K562 (cell line): Measurements from ENCODE around the gene SEC23B. TPM values are rescaled to one million over a fixed set of nuclear protein-coding genes. Genes with fewer than 3 reads are reported as not detected.
A peak's percentile ranks its signal among the peaks of the same experiment; 100 is the strongest.

Experiments
- CBFB ChIP-seq: sonication (generic); formaldehyde crosslinking; IDR thresholded peaks from 2 replicates; pipeline ENCODE4 v1.4.0; 2020; ENCODE audit warnings: mild to moderate bottlenecking, missing genetic modification reagents
- HDAC6 ChIP-seq: IDR thresholded peaks from 2 replicates; pipeline ENCODE4 v1.6.1; 2012; ENCODE audit warnings: low read depth, mild to moderate bottlenecking, control low read depth, inconsistent platforms, low read length, moderate library complexity
- HMG20B ChIP-seq: fragments of 250-450 bp; sonication (Bioruptor Pico); IDR thresholded peaks from 2 replicates; pipeline ENCODE4 v1.5.0; 2021; ENCODE audit warnings: mild to moderate bottlenecking
- HSF4 ChIP-seq: fragments of 250-450 bp; sonication (Bioruptor Pico); IDR thresholded peaks from 2 replicates; pipeline ENCODE4 v2.1.2; 2022; ENCODE audit warnings: mild to moderate bottlenecking, moderate library complexity, borderline replicate concordance
- MAFG ChIP-seq: fragments of 450-650 bp; conservative IDR thresholded peaks from 2 replicates; pipeline ENCODE4 v1.6.1; 2016; ENCODE audit warnings: missing genetic modification characterization, missing compliant biosample characterization
- MCM5 ChIP-seq: fragments of 450-650 bp; IDR thresholded peaks from 2 replicates; pipeline ENCODE4 v1.6.1; 2016; ENCODE audit warnings: low read depth
- MYBL2 ChIP-seq, 2 experiments: fragments of 450-650 bp in 1 of 2; sonication (generic) in 1 of 2; formaldehyde crosslinking in 1 of 2; IDR thresholded peaks; 2 replicates each; pipeline versions ENCODE4 v1.6.1 to v1.8.1; 2017 to 2022; ENCODE audit warnings: borderline replicate concordance in 1 of 2, inconsistent platforms in 1 of 2, low read depth in 1 of 2, mild to moderate bottlenecking in 1 of 2, missing genetic modification reagents in 1 of 2, moderate library complexity in 1 of 2
- RFX5 ChIP-seq: IDR thresholded peaks from 2 replicates; pipeline ENCODE4 v1.6.1; 2011; ENCODE audit warnings: low read depth, mild to moderate bottlenecking, improper control_type of control experiment, low read length
- SAFB ChIP-seq: fragments of 200-400 bp; formaldehyde crosslinking; IDR thresholded peaks from 2 replicates; pipeline ENCODE4 v1.6.1; 2017; ENCODE audit warnings: low read depth, low read length, borderline replicate concordance
- SIRT6 ChIP-seq: IDR thresholded peaks from one replicate; pipeline ENCODE4 v1.6.1; 2012; ENCODE audit warnings: low read depth, mild to moderate bottlenecking, control low read depth, inconsistent platforms, low read length, moderate library complexity
- THAP7 ChIP-seq: fragments of 250-450 bp; sonication (Bioruptor Pico); IDR thresholded peaks from 2 replicates; pipeline ENCODE4 v1.5.0; 2021
- TRIM25 ChIP-seq: fragments of 450-650 bp; IDR thresholded peaks from 2 replicates; pipeline ENCODE4 v1.7.0; 2016; ENCODE audit warnings: borderline replicate concordance
- ZNF146 ChIP-seq: IDR thresholded peaks from one replicate; pipeline ENCODE4 v1.6.1; 2018; ENCODE audit warnings: missing compliant biosample characterization; ENCODE audit not compliant: unreplicated experiment
- ZNF232 ChIP-seq: sonication (generic); formaldehyde crosslinking; IDR thresholded peaks from 2 replicates; pipeline ENCODE4 v1.8.0; 2022; ENCODE audit warnings: mild to moderate bottlenecking, missing genetic modification reagents
- ZNF41 ChIP-seq: fragments of 250-450 bp; sonication (Bioruptor Pico); conservative IDR thresholded peaks from 2 replicates; pipeline ENCODE4 v1.4.0; 2020; ENCODE audit warnings: mild to moderate bottlenecking
- ZNF449 ChIP-seq: fragments of 250-450 bp; sonication (Bioruptor Pico); IDR thresholded peaks from 2 replicates; pipeline ENCODE4 v1.8.0; 2022; ENCODE audit warnings: moderate library complexity, mild to moderate bottlenecking, inconsistent platforms
- ZNF592 ChIP-seq: fragments of 450-650 bp; IDR thresholded peaks from 2 replicates; pipeline ENCODE4 v1.6.1; 2017; ENCODE audit warnings: antibody characterized with exemption, mild to moderate bottlenecking
- ZNF75A ChIP-seq: fragments of 450-650 bp; formaldehyde crosslinking; IDR thresholded peaks from 2 replicates; pipeline ENCODE4 v1.4.0; 2020; ENCODE audit warnings: mild to moderate bottlenecking
- polyA plus RNA-seq, 8 experiments: library from polyadenylated mRNA; depleted of rRNA in 4 of 8; stranded (reverse) in 5 of 8; unstranded in 3 of 8; fragments of >200 nt; fragmentation: Nextera tagmentation in 2 of 8; fragmentation: Illumina TruSeq in 1 of 8; extraction: Ambion mirVana in 2 of 8; extraction: Trizol in 1 of 8; gene quantifications; 2 replicates each; pipeline versions ENCODE4 v1.2.1 to v1.2.3, GENCODE V29; 2011 to 2014; ENCODE audit warnings: inconsistent platforms in 1 of 8, missing spikeins in 1 of 8
- total RNA-seq, 7 experiments: library from RNA; depleted of rRNA in 6 of 7; stranded (reverse); fragments of >200 nt in 6 of 7; fragmentation: Illumina TruSeq in 2 of 7; extraction: Trizol in 2 of 7; gene quantifications; 2 replicates each; pipeline versions ENCODE4 v1.2.1 to v1.2.3, GENCODE V29; 2011 to 2021; ENCODE audit warnings: low replicate concordance in 1 of 7

The SEC23B gene
- total and polyA plus RNA-seq, 9 of the 15 experiments (the other 6 are each of a cell fraction or from before 2014, with no cell fraction given): 31.7 to 70.2 (median 38.5) TPM

GRCh38 chr20:18587665-18588573 is 80.2 kb downstream of the SEC23B start, which contains the start of gene DTD1 (continued):
- TF ChIP-seq THAP7 (CRISPR knock-in tag): no peak
- no peak for TF ChIP-seq CBFB (CRISPR knock-in tag)
- TF ChIP-seq ZNF449: no peak
- TF ChIP-seq TRIM25: no peak
- TF ChIP-seq MCM5: no peak
- no peak for TF ChIP-seq ZNF75A (CRISPR knock-in tag)
- TF ChIP-seq ZNF592: no peak; the same call in 1 of the 2 replicates
- peak; percentile 92 for TF ChIP-seq SAFB
- TF ChIP-seq HDAC6: no peak
- no peak for TF ChIP-seq RFX5
- no peak for TF ChIP-seq SIRT6
- TF ChIP-seq MAFG (tag): no peak
- no peak for TF ChIP-seq ZNF41 (CRISPR knock-in tag)
- TF ChIP-seq HMG20B (CRISPR knock-in tag): no peak
- no peak for TF ChIP-seq ZNF146 (CRISPR knock-in tag)
- no peak for TF ChIP-seq HSF4 (CRISPR knock-in tag)
- no peak for TF ChIP-seq MYBL2 (IDR thresholded peaks at IDR 0.05; ENCODE audit: low read depth)
- no peak for TF ChIP-seq MYBL2 (CRISPR knock-in tag; IDR thresholded peaks at IDR 0.05; ENCODE audit: borderline replicate concordance)
- TF ChIP-seq ZNF232 (CRISPR knock-in tag): no peak
